Kidney epithelial cell (primary cell): ENCODE results near the gene COL4A1. TPM values are rescaled to one million over a fixed set of nuclear protein-coding genes. Genes with fewer than 3 reads are reported as not detected.

ENCODE experiments used
- DNase-seq: peaks from one replicate; pipeline ENCODE4 v3.0.0-alpha.2; 2010; ENCODE audit warnings: low read depth
- H3K27me3 ChIP-seq: 2 replicates; pipeline ENCODE4 v1.6.0; 2011; ENCODE audit warnings: low read length; ENCODE audit not compliant: control insufficient read depth, insufficient read depth
- H3K36me3 ChIP-seq: 2 replicates; pipeline ENCODE4 v1.5.1; 2011; ENCODE audit warnings: low read length; ENCODE audit not compliant: control insufficient read depth, insufficient read depth
- H3K4me3 ChIP-seq: 2 replicates; pipeline ENCODE4 v1.5.1; 2011; ENCODE audit warnings: low read depth, mild to moderate bottlenecking, control low read depth, low read length
- total RNA-seq: library from RNA; depleted of rRNA; stranded (reverse); fragments of >200 nt; gene quantifications from 2 replicates; pipeline ENCODE4 v1.2.3, GENCODE V29; 2015
- TF ChIP-seq, protein P1 (sequence below): IDR thresholded peaks from 2 replicates; pipeline ENCODE4 v1.5.1; 2011; ENCODE audit warnings: mild to moderate bottlenecking, moderate library complexity, low read length, control low read depth, inconsistent platforms; ENCODE audit not compliant: insufficient read depth, poor library complexity, severe bottlenecking

COL4A1 gene
- total RNA-seq, 1 donor from 2014 or later = 1,018 TPM

DNA sequence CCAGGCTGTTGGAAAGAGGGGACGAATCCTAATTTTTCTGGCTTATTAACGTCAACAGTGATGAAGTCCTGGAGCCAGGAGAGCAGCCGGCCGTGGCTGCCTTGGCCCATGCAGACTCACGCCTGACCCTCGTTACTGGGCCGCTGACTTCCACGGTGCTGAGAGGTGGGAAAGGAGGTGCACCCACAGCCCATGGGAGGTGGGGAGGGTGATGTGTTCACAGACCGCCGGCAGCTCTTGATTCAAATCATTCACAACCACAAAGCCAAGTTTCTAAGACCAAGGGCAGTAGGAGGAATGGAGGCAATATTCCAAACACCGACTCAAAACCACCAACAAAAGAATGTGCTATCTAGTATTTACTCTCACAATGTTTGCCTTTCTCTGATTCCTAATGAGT lies 24.4 kb upstream of the COL4A1 start:
- no peak for DNase-seq
- H3K4me3 ChIP-seq = no peak overlapping the region
- TF ChIP-seq, protein P1, sequence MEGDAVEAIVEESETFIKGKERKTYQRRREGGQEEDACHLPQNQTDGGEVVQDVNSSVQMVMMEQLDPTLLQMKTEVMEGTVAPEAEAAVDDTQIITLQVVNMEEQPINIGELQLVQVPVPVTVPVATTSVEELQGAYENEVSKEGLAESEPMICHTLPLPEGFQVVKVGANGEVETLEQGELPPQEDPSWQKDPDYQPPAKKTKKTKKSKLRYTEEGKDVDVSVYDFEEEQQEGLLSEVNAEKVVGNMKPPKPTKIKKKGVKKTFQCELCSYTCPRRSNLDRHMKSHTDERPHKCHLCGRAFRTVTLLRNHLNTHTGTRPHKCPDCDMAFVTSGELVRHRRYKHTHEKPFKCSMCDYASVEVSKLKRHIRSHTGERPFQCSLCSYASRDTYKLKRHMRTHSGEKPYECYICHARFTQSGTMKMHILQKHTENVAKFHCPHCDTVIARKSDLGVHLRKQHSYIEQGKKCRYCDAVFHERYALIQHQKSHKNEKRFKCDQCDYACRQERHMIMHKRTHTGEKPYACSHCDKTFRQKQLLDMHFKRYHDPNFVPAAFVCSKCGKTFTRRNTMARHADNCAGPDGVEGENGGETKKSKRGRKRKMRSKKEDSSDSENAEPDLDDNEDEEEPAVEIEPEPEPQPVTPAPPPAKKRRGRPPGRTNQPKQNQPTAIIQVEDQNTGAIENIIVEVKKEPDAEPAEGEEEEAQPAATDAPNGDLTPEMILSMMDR = no peak
- no peaks in the 10 kb centered on the region for H3K27me3 ChIP-seq
- no peaks in the 10 kb centered on the region for H3K36me3 ChIP-seq

DNA sequence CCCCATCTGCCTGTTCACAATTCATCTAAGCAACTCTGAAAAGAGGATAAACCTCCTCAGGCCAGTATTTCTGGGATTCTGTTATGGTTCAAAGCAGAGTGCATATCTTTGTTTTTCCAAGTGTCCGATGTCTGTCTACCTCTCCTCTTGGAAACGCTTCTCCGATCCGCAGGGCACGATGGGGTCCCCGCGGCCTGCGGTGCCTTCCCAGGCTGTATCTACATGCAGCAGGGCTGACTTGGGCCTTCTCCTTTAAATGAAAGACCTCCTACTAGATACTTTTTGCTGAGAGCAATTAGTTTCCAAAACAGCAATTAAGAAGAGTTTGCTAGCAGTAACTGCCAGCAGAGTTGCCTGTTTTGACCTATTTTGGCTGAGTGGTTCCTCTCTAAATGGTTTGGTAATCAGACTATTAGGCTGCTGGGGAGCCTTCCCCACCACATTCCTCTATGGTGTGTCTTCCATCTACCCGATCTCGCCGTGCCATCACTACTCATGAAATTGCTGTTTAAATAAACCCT lies 23.6 kb upstream of the COL4A1 start:
- TF ChIP-seq, protein P1 = no peak
- H3K4me3 ChIP-seq = peak overlapping the region; percentile 13
- no peak for DNase-seq
- H3K27me3 ChIP-seq = no peaks in the 10 kb centered on the region
- no peaks in the 10 kb centered on the region for H3K36me3 ChIP-seq

- TF ChIP-seq, protein P1 = no peak
- H3K4me3 ChIP-seq = peak overlapping the region; percentile 14
- H3K36me3 ChIP-seq = no peaks in the 10 kb centered on the region
- DNase-seq = no peak
- no peaks in the 10 kb centered on the region for H3K27me3 ChIP-seq
Measured at GRCh38 chr13:110329798-110330461, 23.0 kb upstream of the COL4A1 start.

DNA sequence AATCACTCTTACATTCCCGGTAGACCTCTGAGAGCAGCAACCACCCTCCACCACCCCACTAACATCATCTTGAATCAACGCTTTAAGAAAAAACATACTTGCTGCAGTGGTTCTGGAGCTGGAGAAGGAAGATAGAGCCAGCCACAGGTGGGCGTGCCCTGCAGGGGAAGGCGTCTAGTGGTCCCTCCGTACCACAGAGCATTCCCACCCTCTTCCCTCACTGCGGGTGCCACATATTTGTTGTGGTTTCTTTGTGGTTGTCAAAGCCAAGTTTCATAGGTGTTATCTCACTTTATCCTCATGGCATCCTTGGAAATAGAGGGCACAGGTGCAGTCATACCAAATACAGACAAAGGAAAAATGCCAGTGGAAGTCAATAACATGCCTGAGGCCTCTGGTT lies 22.3 kb upstream of the COL4A1 start:
- no peak for DNase-seq
- Histone ChIP-seq H3K36me3 (no peaks in the 10 kb centered on the region), H3K4me3 (no peak overlapping the region), H3K27me3 (no peaks in the 10 kb centered on the region)
- TF ChIP-seq, protein P1 = no peak

- DNase-seq = no peak
- TF ChIP-seq, protein P1 = no peak
- no peaks in the 10 kb centered on the region for H3K36me3 ChIP-seq
- H3K4me3 ChIP-seq = no peak overlapping the region
- no peaks in the 10 kb centered on the region for H3K27me3 ChIP-seq
Measured at GRCh38 chr13:110328573-110328972, 21.6 kb upstream of the COL4A1 start.
